ENCODE measurements around the gene PDSS1. TPM values are rescaled to one million over a fixed set of nuclear protein-coding genes. Genes with fewer than 3 reads are reported as not detected.
A peak's percentile ranks its signal among the peaks of the same experiment; 100 is the strongest.

Gene PDSS1
- total RNA-seq, 1 experiment from 2014 or later: 18.4 TPM

DNA sequence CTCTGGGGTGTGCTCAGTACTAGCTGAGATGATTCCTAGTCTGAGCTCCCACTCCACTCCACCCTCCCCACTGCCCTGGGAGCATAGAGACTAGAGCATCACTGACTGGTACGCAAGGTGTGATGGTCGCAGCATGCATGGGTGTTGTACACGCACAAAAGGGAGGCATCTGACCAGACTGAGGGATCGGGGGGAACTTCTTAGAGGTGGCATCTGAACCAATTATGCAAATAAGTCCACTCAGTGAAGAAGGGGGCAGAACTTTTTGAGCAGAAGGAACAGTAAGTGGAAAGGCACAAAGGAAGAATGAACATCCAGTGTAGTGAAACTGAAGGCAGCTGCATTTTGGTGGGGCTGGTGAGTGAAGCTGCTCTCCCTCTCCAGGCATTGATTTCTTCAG is 25.5 kb downstream of the PDSS1 start:
- no peak overlapping the region for H4K8ac ChIP-seq (replicated peaks; ENCODE audit: insufficient read length, low read depth, low read length)
- no peak overlapping the region for H2BK12ac ChIP-seq (ENCODE audit: insufficient read length, low read depth, low read length)
- H2BK5ac ChIP-seq (ENCODE audit: insufficient read length, low read length): no peak overlapping the region
- no peak overlapping the region for H3K4me2 ChIP-seq (ENCODE audit: insufficient read depth, insufficient read length, low read length)
- Mint-ChIP-seq H3K27me3 (ENCODE audit: low read depth) (no peaks in the 10 kb centered on the region), H3K9me3 (no peaks in the 10 kb centered on the region), H3K4me3 (no peak overlapping the region), H3K27ac (peak overlapping the region in 1 of 3 experiments; percentile 74; a peak in 2 of 7 replicates), H3K4me1 (no peaks in the 10 kb centered on the region), H3K36me3 (ENCODE audit: insufficient read depth in 1 of 3, low read depth in 3 of 3) (peaks cover 15 to 78% (median 48%) of the 10 kb centered on the region in 3 experiments; a peak in 6 of 7 replicates)
- no peaks in the 10 kb centered on the region for H3K4me1 ChIP-seq (ENCODE audit: insufficient read depth, low read length)
- H2BK20ac ChIP-seq (ENCODE audit: low read depth, low read length, poor library complexity, severe bottlenecking): no peak overlapping the region
- no peaks in the 10 kb centered on the region for H4K20me1 ChIP-seq (ENCODE audit: control insufficient read depth, insufficient read depth, insufficient read length)
- H3K79me1 ChIP-seq (ENCODE audit: insufficient read depth, low read depth, low read length, poor library complexity, severe bottlenecking): no peaks in the 10 kb centered on the region
- no peaks in the 10 kb centered on the region for H3K27me3 ChIP-seq (ENCODE audit: insufficient read depth, low read length)
- H2AK5ac ChIP-seq (ENCODE audit: insufficient read length, low read length): no peak overlapping the region
- H2AFZ ChIP-seq (ENCODE audit: low read length): no peak overlapping the region
- H2BK120ac ChIP-seq (ENCODE audit: low read depth, low read length, poor library complexity, severe bottlenecking): no peak overlapping the region
- H3K56ac ChIP-seq (ENCODE audit: insufficient read length, low read depth, low read length): no peak overlapping the region
- no peak overlapping the region for H4K91ac ChIP-seq (ENCODE audit: insufficient read length, low read depth, low read length)
- no peaks in the 10 kb centered on the region for H3K79me2 ChIP-seq (ENCODE audit: insufficient read depth, low read length)
- no peak overlapping the region for H4K5ac ChIP-seq (ENCODE audit: insufficient read length, low read depth, low read length)
- no peak overlapping the region for H3T11ph ChIP-seq (ENCODE audit: low read length)
- no peak overlapping the region for H3K4ac ChIP-seq (ENCODE audit: low read depth, low read length)
- H3K23me2 ChIP-seq (ENCODE audit: insufficient read length, low read depth, low read length, poor library complexity, severe bottlenecking): no peaks in the 10 kb centered on the region
- H3K9me3 ChIP-seq (ENCODE audit: control insufficient read depth, low read depth, low read length): no peaks in the 10 kb centered on the region
- H3K14ac ChIP-seq (ENCODE audit: insufficient read depth, low read length): no peak overlapping the region
- TF ChIP-seq, protein P1, sequence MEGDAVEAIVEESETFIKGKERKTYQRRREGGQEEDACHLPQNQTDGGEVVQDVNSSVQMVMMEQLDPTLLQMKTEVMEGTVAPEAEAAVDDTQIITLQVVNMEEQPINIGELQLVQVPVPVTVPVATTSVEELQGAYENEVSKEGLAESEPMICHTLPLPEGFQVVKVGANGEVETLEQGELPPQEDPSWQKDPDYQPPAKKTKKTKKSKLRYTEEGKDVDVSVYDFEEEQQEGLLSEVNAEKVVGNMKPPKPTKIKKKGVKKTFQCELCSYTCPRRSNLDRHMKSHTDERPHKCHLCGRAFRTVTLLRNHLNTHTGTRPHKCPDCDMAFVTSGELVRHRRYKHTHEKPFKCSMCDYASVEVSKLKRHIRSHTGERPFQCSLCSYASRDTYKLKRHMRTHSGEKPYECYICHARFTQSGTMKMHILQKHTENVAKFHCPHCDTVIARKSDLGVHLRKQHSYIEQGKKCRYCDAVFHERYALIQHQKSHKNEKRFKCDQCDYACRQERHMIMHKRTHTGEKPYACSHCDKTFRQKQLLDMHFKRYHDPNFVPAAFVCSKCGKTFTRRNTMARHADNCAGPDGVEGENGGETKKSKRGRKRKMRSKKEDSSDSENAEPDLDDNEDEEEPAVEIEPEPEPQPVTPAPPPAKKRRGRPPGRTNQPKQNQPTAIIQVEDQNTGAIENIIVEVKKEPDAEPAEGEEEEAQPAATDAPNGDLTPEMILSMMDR (conservative IDR thresholded peaks at IDR 0.05): no peak
- H3K23ac ChIP-seq (ENCODE audit: insufficient read length, low read depth, low read length): no peak overlapping the region
- no CpG with 5 or more reads among the region's 4 CpGs for WGBS (ENCODE audit: extremely low coverage, insufficient read length, low lambda C conversion rate)
- no peak overlapping the region for H3K9ac ChIP-seq (ENCODE audit: extremely low read depth, insufficient read length, low read length)
- no peak for DNase-seq
- no peak overlapping the region for H3K27ac ChIP-seq (ENCODE audit: insufficient read length, low read depth, low read length)
- H2BK15ac ChIP-seq (ENCODE audit: low read depth, low read length): no peak overlapping the region
- no peak overlapping the region for H3K18ac ChIP-seq (ENCODE audit: insufficient read length, low read depth, low read length)
